ENCODE measurements around the gene ATAT1. TPM values are rescaled to one million over a fixed set of nuclear protein-coding genes. Genes with fewer than 3 reads are reported as not detected.
A peak's percentile ranks its signal among the peaks of the same experiment; 100 is the strongest.

Gene ATAT1
- total and polyA plus RNA-seq, 8 donors: 3.0 to 11.6 (median 5.7) TPM; not detected in 1

GRCh38 chr6:30611150-30611855 lies 15.4 kb upstream of the ATAT1 start:
- Histone ChIP-seq H3K36me3 (peaks cover 38 to 48% (median 39%) of the 10 kb centered on the region in 4 donors), H3K27me3 (no peaks in the 10 kb centered on the region), H3K27ac (peak overlapping the region in 2 of 5 donors; percentile 24 to 95), H3K4me3 (no peak overlapping the region), H3K4me1 (peaks cover 38 to 75% (median 52%) of the 10 kb centered on the region in 4 donors), H3K9me3 (no peaks in the 10 kb centered on the region)
- intact Hi-C loops (cut with DNase I; ENCODE audit: low total_unique reads): no loop called here
- DNase-seq: no peak
- whole genome bisulfite sequencing, 5 donors: 53 to 69% (median 59%) methylated on average over 9 of the region's 9 CpGs
- TF ChIP-seq EP300 (IDR thresholded peaks at IDR 0.05) (no peak), POLR2A (IDR thresholded peaks at IDR 0.05) (no peak), CTCF (IDR thresholded peaks at IDR 0.05) (no peak)

GRCh38 chr6:30611856-30612194 lies 14.8 kb upstream of the ATAT1 start:
- Histone ChIP-seq H3K36me3 (peaks cover 38 to 48% (median 39%) of the 10 kb centered on the region in 4 donors), H3K4me3 (no peak overlapping the region), H3K27ac (peak overlapping the region in 2 of 5 donors; percentile 95 to 96), H3K9me3 (no peaks in the 10 kb centered on the region), H3K4me1 (peaks cover 38 to 75% (median 52%) of the 10 kb centered on the region in 4 donors), H3K27me3 (no peaks in the 10 kb centered on the region)
- intact Hi-C loops (cut with DNase I; ENCODE audit: low total_unique reads): no loop called here
- WGBS, 5 donors: 38 to 71% (median 57%) methylated on average over 2 of the region's 2 CpGs
- no peak for TF ChIP-seq POLR2A (IDR thresholded peaks at IDR 0.05)
- no peak for TF ChIP-seq POLR2AphosphoS5 (IDR thresholded peaks at IDR 0.05)
- no peak for TF ChIP-seq EP300 (IDR thresholded peaks at IDR 0.05)
- TF ChIP-seq CTCF (IDR thresholded peaks at IDR 0.05): no peak
- no peak for DNase-seq

GRCh38 chr6:30612213-30612612 lies 14.5 kb upstream of the ATAT1 start:
- intact Hi-C loops (cut with DNase I; ENCODE audit: low total_unique reads): no loop called here
- H3K9me3 ChIP-seq: no peaks in the 10 kb centered on the region
- 28 to 71% (median 53%) methylated on average over 1 of the region's 1 CpG for WGBS, 5 donors
- no peak for TF ChIP-seq POLR2A (IDR thresholded peaks at IDR 0.05)
- TF ChIP-seq CTCF (IDR thresholded peaks at IDR 0.05): peak in 1 of 7 experiments; percentile 16
- H3K27me3 ChIP-seq: no peaks in the 10 kb centered on the region
- H3K27ac ChIP-seq: peak overlapping the region in 4 of 5 donors; percentile 93 to 96 (median 95)
- H3K4me3 ChIP-seq: no peak overlapping the region
- DNase-seq: no peak
- peaks cover 38 to 74% (median 52%) of the 10 kb centered on the region in 4 donors for H3K4me1 ChIP-seq
- peaks cover 36 to 44% (median 37%) of the 10 kb centered on the region in 4 donors for H3K36me3 ChIP-seq

GRCh38 chr6:30612687-30613248 lies 13.9 kb upstream of the ATAT1 start:
- TF ChIP-seq POLR2A (IDR thresholded peaks at IDR 0.05) (no peak), CTCF (IDR thresholded peaks at IDR 0.05) (no peak), POLR2AphosphoS5 (IDR thresholded peaks at IDR 0.05) (peak in 2 of 3 donors; percentile 14 to 60), EP300 (IDR thresholded peaks at IDR 0.05) (no peak)
- H3K4me1 ChIP-seq: peaks cover 38 to 68% (median 49%) of the 10 kb centered on the region in 4 donors
- H3K27ac ChIP-seq: peak overlapping the region in 4 of 5 donors; percentile 93 to 96 (median 95)
- H3K9me3 ChIP-seq: no peaks in the 10 kb centered on the region
- peaks cover 30 to 39% (median 32%) of the 10 kb centered on the region in 4 donors for H3K36me3 ChIP-seq
- intact Hi-C loops (cut with DNase I; ENCODE audit: low total_unique reads): no loop called here
- no peak for DNase-seq
- peak overlapping the region in 1 of 4 donors; percentile 94 for H3K4me3 ChIP-seq
- H3K27me3 ChIP-seq: no peaks in the 10 kb centered on the region
- WGBS, 5 donors: 20 to 45% (median 28%) methylated on average over 6 of the region's 6 CpGs

All from stomach (tissue), 9 donors.